Midbrain (tissue), 1 donor: Measurements from ENCODE around the gene QRICH2.
A peak's percentile ranks its signal among the peaks of the same experiment; 100 is the strongest.
"Not testable (repeated sequence)": the region's sequence is repeated elsewhere in the genome, so short reads cannot be mapped to it uniquely, and the experiment has no call there.

Experiments used
- DNase-seq: peaks from one replicate; lab custom pipeline; 2025; lab: John Stamatoyannopoulos, UW

The QRICH2 gene

GRCh38 chr17:76331083-76331482 is 23.0 kb upstream of the QRICH2 start:
- no peak for DNase-seq

GRCh38 chr17:76329664-76330063 is 21.6 kb upstream of the QRICH2 start:
- no peak for DNase-seq

- DNase-seq = no peak
Observed at GRCh38 chr17:76327696-76328095, 19.6 kb upstream of the QRICH2 start.

- no peak for DNase-seq
Observed at GRCh38 chr17:76326306-76326705, 18.2 kb upstream of the QRICH2 start.

- no peak for DNase-seq
Observed at GRCh38 chr17:76318586-76318985, 10.5 kb upstream of the QRICH2 start.

- no peak for DNase-seq
Observed at GRCh38 chr17:76317535-76317934, 9.5 kb upstream of the QRICH2 start.

GRCh38 chr17:76314392-76315227 is 6.5 kb upstream of the QRICH2 start:
- DNase-seq = no peak

- no peak for DNase-seq
Observed at GRCh38 chr17:76312735-76313134, 4.7 kb upstream of the QRICH2 start.

GRCh38 chr17:76309461-76309860 is 1.4 kb upstream of the QRICH2 start:
- no peak for DNase-seq

- no peak for DNase-seq
Observed at GRCh38 chr17:76307299-76307965, 644 bp downstream of the QRICH2 start.

- DNase-seq = not testable (repeated sequence)
Observed at GRCh38 chr17:76305135-76305454, 3.0 kb downstream of the QRICH2 start.

GRCh38 chr17:76304226-76305134 is 3.6 kb downstream of the QRICH2 start:
- DNase-seq = no peak

GRCh38 chr17:76297436-76297835 is 10.6 kb downstream of the QRICH2 start:
- no peak for DNase-seq

GRCh38 chr17:76296889-76297288 is 11.2 kb downstream of the QRICH2 start:
- DNase-seq = no peak

GRCh38 chr17:76296186-76296585 is 11.9 kb downstream of the QRICH2 start:
- DNase-seq = no peak

- DNase-seq = no peak
Observed at GRCh38 chr17:76293106-76293505, 15.0 kb downstream of the QRICH2 start.

- DNase-seq = no peak
Observed at GRCh38 chr17:76292567-76292966, 15.5 kb downstream of the QRICH2 start.

GRCh38 chr17:76281573-76282371 is 26.3 kb downstream of the QRICH2 start:
- no peak for DNase-seq

GRCh38 chr17:76280650-76281049 is 27.4 kb downstream of the QRICH2 start:
- DNase-seq = no peak

- DNase-seq = no peak
Observed at GRCh38 chr17:76279742-76280287, 28.3 kb downstream of the QRICH2 start.

GRCh38 chr17:76278952-76279741 is 28.9 kb downstream of the QRICH2 start:
- DNase-seq = peak; percentile 91
